Fibroblast of skin of abdomen (primary cell): Measurements from ENCODE around the gene KIF23.

Experiments
- DNase-seq: peaks from one replicate; pipeline ENCODE4 v3.0.0-alpha.2; 2013

KIF23 gene

GRCh38 chr15:69493406-69493805 is 79.3 kb downstream of the KIF23 start:
- no peak for DNase-seq

GRCh38 chr15:69496001-69496400 is 81.9 kb downstream of the KIF23 start:
- no peak for DNase-seq

- DNase-seq: no peak
Observed at GRCh38 chr15:69497076-69497475, 82.9 kb downstream of the KIF23 start.

GRCh38 chr15:69497667-69498066 is 83.5 kb downstream of the KIF23 start:
- DNase-seq: no peak
